PFSK-1 (cell line): ENCODE data around the gene BAZ2B.

Experiments
- FOXP2 ChIP-seq: optimal IDR thresholded peaks from 2 replicates; pipeline ENCODE3; 2011; ENCODE audit warnings: borderline replicate concordance, control low read depth, inconsistent platforms; ENCODE audit not compliant: insufficient read depth; ENCODE audit errors: extremely low read length, extremely low read depth
- POLR2AphosphoS5 ChIP-seq: IDR thresholded peaks from 2 replicates; pipeline ENCODE4 v1.6.1; 2012; ENCODE audit warnings: low read depth, mild to moderate bottlenecking, control low read depth, low read length, moderate library complexity
- SIN3A ChIP-seq: IDR thresholded peaks from 2 replicates; pipeline ENCODE4 v1.6.1; 2012; ENCODE audit warnings: mild to moderate bottlenecking, low read length, moderate library complexity, borderline replicate concordance; ENCODE audit not compliant: insufficient read depth
- TAF1 ChIP-seq: IDR thresholded peaks from 2 replicates; pipeline ENCODE4 v1.6.1; 2012; ENCODE audit warnings: low read length, control low read depth, borderline replicate concordance; ENCODE audit not compliant: insufficient read depth
- TF ChIP-seq, protein P1 (sequence below), 2 experiments: IDR thresholded peaks; 2 replicates each; pipeline versions ENCODE4 v1.6.1 to v1.8.0; 2011 to 2012; ENCODE audit warnings: low read depth in 2 of 2, low read length in 2 of 2, control low read depth in 1 of 2, inconsistent platforms in 1 of 2, mild to moderate bottlenecking in 1 of 2, moderate library complexity in 1 of 2; ENCODE audit not compliant: insufficient read depth in 1 of 2

Gene BAZ2B

GRCh38 chr2:159612255-159612901 lies 4.0 kb downstream of the BAZ2B start:
- TF ChIP-seq, protein P1, sequence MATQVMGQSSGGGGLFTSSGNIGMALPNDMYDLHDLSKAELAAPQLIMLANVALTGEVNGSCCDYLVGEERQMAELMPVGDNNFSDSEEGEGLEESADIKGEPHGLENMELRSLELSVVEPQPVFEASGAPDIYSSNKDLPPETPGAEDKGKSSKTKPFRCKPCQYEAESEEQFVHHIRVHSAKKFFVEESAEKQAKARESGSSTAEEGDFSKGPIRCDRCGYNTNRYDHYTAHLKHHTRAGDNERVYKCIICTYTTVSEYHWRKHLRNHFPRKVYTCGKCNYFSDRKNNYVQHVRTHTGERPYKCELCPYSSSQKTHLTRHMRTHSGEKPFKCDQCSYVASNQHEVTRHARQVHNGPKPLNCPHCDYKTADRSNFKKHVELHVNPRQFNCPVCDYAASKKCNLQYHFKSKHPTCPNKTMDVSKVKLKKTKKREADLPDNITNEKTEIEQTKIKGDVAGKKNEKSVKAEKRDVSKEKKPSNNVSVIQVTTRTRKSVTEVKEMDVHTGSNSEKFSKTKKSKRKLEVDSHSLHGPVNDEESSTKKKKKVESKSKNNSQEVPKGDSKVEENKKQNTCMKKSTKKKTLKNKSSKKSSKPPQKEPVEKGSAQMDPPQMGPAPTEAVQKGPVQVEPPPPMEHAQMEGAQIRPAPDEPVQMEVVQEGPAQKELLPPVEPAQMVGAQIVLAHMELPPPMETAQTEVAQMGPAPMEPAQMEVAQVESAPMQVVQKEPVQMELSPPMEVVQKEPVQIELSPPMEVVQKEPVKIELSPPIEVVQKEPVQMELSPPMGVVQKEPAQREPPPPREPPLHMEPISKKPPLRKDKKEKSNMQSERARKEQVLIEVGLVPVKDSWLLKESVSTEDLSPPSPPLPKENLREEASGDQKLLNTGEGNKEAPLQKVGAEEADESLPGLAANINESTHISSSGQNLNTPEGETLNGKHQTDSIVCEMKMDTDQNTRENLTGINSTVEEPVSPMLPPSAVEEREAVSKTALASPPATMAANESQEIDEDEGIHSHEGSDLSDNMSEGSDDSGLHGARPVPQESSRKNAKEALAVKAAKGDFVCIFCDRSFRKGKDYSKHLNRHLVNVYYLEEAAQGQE (IDR thresholded peaks at IDR 0.05; ENCODE audit: insufficient read depth in 1 of 2, low read depth in 2 of 2, low read length in 2 of 2) = no peak
- no peak for TF ChIP-seq SIN3A
- no peak for TF ChIP-seq FOXP2
- no peak for TF ChIP-seq TAF1
- TF ChIP-seq POLR2AphosphoS5 = no peak

GRCh38 chr2:159609811-159610549 lies 6.4 kb downstream of the BAZ2B start:
- TF ChIP-seq, protein P1 (IDR thresholded peaks at IDR 0.05; ENCODE audit: insufficient read depth in 1 of 2, low read depth in 2 of 2, low read length in 2 of 2) = no peak
- TF ChIP-seq SIN3A (no peak), POLR2AphosphoS5 (no peak), TAF1 (no peak), FOXP2 (no peak)

DNA sequence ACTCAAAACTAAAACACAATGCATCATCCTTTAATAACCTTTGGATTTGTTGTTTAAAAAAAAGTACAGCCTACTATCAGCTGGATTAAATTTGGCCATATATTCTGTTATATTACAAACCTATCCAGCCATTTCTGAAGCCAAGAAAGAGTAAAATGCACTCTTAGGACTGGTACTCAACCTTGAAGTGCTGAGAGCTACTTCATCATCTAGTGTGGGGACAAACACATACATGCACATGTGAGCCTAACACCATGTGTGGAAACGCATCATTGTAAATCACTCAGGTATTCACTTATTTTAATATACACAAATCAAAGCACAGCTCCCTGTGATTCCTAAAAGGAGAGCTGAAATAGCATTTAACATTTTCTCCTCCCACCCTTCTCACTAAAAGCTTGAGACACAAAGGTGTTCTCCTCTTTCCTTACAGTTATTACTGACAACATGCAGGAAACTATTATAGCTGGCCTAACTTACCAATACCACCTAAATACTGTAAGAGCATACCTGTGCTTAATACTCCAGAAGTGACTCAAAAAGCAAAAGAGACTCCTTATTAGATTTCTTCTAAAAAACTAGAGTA lies 7.5 kb downstream of the BAZ2B start:
- TF ChIP-seq FOXP2 (no peak), SIN3A (no peak), POLR2AphosphoS5 (no peak), TAF1 (no peak)
- TF ChIP-seq, protein P1 (IDR thresholded peaks at IDR 0.05; ENCODE audit: insufficient read depth in 1 of 2, low read depth in 2 of 2, low read length in 2 of 2) = no peak

DNA sequence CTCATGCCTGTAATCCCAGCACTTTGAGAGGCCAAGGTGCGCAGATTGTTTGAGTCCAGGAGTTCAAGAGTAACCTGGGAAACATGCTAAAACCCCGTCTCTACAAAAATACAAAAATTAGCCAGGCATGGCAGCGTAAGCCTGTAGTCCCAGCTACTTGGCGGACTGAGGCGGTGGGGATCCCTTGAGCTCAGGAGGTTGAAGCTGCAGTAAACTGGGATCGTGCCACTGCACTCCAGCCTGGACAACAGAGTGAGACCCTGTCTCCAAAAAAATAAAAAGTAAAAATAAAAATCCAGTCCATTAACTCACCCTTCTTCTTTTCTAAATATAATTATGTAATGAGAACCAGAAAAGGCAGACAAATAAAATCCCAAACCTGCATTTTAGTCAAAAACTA lies 8.2 kb downstream of the BAZ2B start:
- TF ChIP-seq POLR2AphosphoS5 = no peak
- TF ChIP-seq FOXP2 = no peak
- TF ChIP-seq TAF1 = no peak
- TF ChIP-seq SIN3A = no peak
- TF ChIP-seq, protein P1 (IDR thresholded peaks at IDR 0.05; ENCODE audit: insufficient read depth in 1 of 2, low read depth in 2 of 2, low read length in 2 of 2) = no peak
